Kidney epithelial cell (primary cell): Measurements from ENCODE around the gene PPP1R1C. TPM values are rescaled to one million over a fixed set of nuclear protein-coding genes. Genes with fewer than 3 reads are reported as not detected.
A peak's percentile ranks its signal among the peaks of the same experiment; 100 is the strongest.
"Not testable (repeated sequence)": the region's sequence is repeated elsewhere in the genome, so short reads cannot be mapped to it uniquely, and the experiment has no call there.

Experiments used
- DNase-seq: peaks from one replicate; pipeline ENCODE4 v3.0.0-alpha.2; 2010; ENCODE audit warnings: low read depth
- H3K27me3 ChIP-seq: 2 replicates; pipeline ENCODE4 v1.6.0; 2011; ENCODE audit warnings: low read length; ENCODE audit not compliant: control insufficient read depth, insufficient read depth
- H3K36me3 ChIP-seq: 2 replicates; pipeline ENCODE4 v1.5.1; 2011; ENCODE audit warnings: low read length; ENCODE audit not compliant: control insufficient read depth, insufficient read depth
- H3K4me3 ChIP-seq: 2 replicates; pipeline ENCODE4 v1.5.1; 2011; ENCODE audit warnings: low read depth, mild to moderate bottlenecking, control low read depth, low read length
- CTCF ChIP-seq: IDR thresholded peaks from 2 replicates; pipeline ENCODE4 v1.5.1; 2011; ENCODE audit warnings: mild to moderate bottlenecking, moderate library complexity, low read length, control low read depth, inconsistent platforms; ENCODE audit not compliant: insufficient read depth, poor library complexity, severe bottlenecking
- total RNA-seq: library from RNA; depleted of rRNA; stranded (reverse); fragments of >200 nt; gene quantifications from 2 replicates; pipeline ENCODE4 v1.2.3, GENCODE V29; 2015

PPP1R1C gene
- total RNA-seq, 1 donor from 2014 or later, result 2.1 TPM

GRCh38 chr2:181953881-181954537, 31.6 kb upstream of the PPP1R1C start:
- peak overlapping the region; percentile 30 for H3K4me3 ChIP-seq
- H3K36me3 ChIP-seq, result no peaks in the 10 kb centered on the region
- peak; percentile 73 for TF ChIP-seq CTCF
- H3K27me3 ChIP-seq, result no peaks in the 10 kb centered on the region
- no peak for DNase-seq

- DNase-seq, result no peak
- Histone ChIP-seq H3K4me3 (peak overlapping the region; percentile 30), H3K36me3 (no peaks in the 10 kb centered on the region), H3K27me3 (no peaks in the 10 kb centered on the region)
- TF ChIP-seq CTCF, result no peak
Observed at GRCh38 chr2:181954538-181954883, 31.1 kb upstream of the PPP1R1C start.

GRCh38 chr2:181955010-181955409, 30.6 kb upstream of the PPP1R1C start:
- H3K36me3 ChIP-seq, result no peaks in the 10 kb centered on the region
- no peak for TF ChIP-seq CTCF
- DNase-seq, result no peak
- H3K27me3 ChIP-seq, result no peaks in the 10 kb centered on the region
- no peak overlapping the region for H3K4me3 ChIP-seq

DNA sequence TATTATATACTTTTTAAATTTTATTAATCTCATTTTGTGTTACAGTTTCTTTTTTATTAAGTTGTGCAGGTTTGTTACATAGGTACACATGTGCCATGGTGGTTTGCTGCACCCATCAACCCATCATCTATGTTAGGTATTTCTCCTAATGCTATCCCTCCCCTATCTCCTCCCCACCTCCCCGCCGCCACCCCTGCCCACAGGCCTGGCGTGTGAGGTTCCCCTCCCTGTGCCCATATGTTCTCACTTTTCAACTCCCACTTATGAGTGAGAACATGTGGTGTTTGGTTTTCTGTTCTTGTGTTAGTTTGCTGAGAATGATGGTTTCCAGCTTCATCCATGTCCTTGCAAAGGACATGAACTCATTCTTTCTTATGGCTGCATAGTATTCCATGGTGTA, 29.8 kb upstream of the PPP1R1C start:
- not testable (repeated sequence) for H3K4me3 ChIP-seq, H3K36me3 ChIP-seq, DNase-seq, H3K27me3 ChIP-seq

DNA sequence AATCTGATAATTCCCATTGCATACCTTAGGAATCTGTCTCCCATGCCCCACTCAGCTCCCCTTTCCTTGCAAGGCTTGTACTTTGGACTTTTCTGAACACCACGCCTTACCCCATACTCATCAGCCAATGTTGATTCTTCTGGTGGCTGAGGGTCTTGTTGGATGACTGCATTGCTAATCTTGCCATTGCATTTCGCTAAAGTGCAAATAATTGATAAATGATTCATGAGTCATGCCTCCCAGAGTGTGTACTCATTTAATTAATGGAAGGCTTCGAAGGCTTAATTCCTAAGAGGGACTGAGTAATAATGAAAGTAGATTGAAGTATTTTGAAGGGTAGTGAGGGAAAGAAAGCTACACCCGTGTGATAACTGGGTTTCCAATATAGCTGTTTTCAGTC, 28.0 kb upstream of the PPP1R1C start:
- no peaks in the 10 kb centered on the region for H3K27me3 ChIP-seq
- DNase-seq, result no peak
- no peaks in the 10 kb centered on the region for H3K36me3 ChIP-seq
- no peak for TF ChIP-seq CTCF
- no peak overlapping the region for H3K4me3 ChIP-seq

DNA sequence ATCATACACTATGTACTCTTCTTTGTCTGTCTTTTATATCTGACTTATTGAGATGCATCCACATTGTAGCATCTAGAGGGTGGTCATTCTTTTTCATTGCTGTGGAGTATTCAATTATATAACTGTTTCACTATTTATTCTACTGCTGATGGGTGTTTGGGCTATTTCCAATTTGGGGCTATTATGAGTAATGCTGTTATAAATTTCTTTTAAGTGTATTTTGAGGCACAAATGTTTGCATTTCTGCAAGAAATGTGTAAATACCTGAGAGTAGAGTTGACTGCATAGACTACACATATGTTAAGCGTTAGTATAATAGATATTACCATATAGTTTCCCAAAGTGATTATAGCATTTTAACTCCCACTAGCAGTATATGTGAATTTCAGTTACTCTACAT, 26.9 kb upstream of the PPP1R1C start:
- H3K36me3 ChIP-seq, result no peaks in the 10 kb centered on the region
- TF ChIP-seq CTCF, result no peak
- no peak overlapping the region for H3K4me3 ChIP-seq
- DNase-seq, result no peak
- H3K27me3 ChIP-seq, result no peaks in the 10 kb centered on the region
